ENCODE results near the gene PCDH9. TPM values are rescaled to one million over a fixed set of nuclear protein-coding genes. Genes with fewer than 3 reads are reported as not detected.

The PCDH9 gene
- total RNA-seq, 1 donor from 2014 or later = 10.4 TPM

- no peak for FAIRE-seq
- Mint-ChIP-seq H3K36me3 (ENCODE audit: low read depth, unreplicated experiment) (no peaks in the 10 kb centered on the region), H3K4me3 (ENCODE audit: unreplicated experiment) (no peak overlapping the region), H3K27ac (ENCODE audit: unreplicated experiment) (no peak overlapping the region), H3K27me3 (ENCODE audit: low read depth, unreplicated experiment) (no peaks in the 10 kb centered on the region), H3K9me3 (ENCODE audit: unreplicated experiment) (no peaks in the 10 kb centered on the region), H3K4me1 (ENCODE audit: low read depth, unreplicated experiment) (no peaks in the 10 kb centered on the region)
- H3K27ac ChIP-seq (ENCODE audit: low read depth, low read length) = no peak overlapping the region
- TF ChIP-seq CTCF (IDR thresholded peaks at IDR 0.05; ENCODE audit: insufficient read depth, low read depth, low read length) (no peak), EZH2 (IDR thresholded peaks at IDR 0.05; ENCODE audit: insufficient read depth, low read length) (no peak)
- no peaks in the 10 kb centered on the region for H3K36me3 ChIP-seq (ENCODE audit: insufficient read depth, low read length)
- H3K79me2 ChIP-seq (ENCODE audit: insufficient read depth, low read length) = no peaks in the 10 kb centered on the region
- DNase-seq (ENCODE audit: low read depth) = no peak
- no peak overlapping the region for H3K4me3 ChIP-seq (ENCODE audit: insufficient read depth, low read depth, low read length)
- no peaks in the 10 kb centered on the region for H3K27me3 ChIP-seq (ENCODE audit: insufficient read depth, low read length)
- no peaks in the 10 kb centered on the region for H3K4me1 ChIP-seq (ENCODE audit: insufficient read depth, low read length)
- H3K4me2 ChIP-seq (ENCODE audit: low read length) = no peak overlapping the region
- H3K9me3 ChIP-seq (ENCODE audit: insufficient read depth, low read depth, low read length) = no peaks in the 10 kb centered on the region
- no peak overlapping the region for H3K9ac ChIP-seq (ENCODE audit: low read length)
- H2AFZ ChIP-seq (ENCODE audit: low read depth, low read length) = no peak overlapping the region
- H4K20me1 ChIP-seq (ENCODE audit: insufficient read depth, low read length) = no peaks in the 10 kb centered on the region
Measured at GRCh38 chr13:66811455-66811854, 418.7 kb downstream of the PCDH9 start.

- H3K27me3 ChIP-seq (ENCODE audit: insufficient read depth, low read length) = no peaks in the 10 kb centered on the region
- Mint-ChIP-seq H3K9me3 (ENCODE audit: unreplicated experiment) (no peaks in the 10 kb centered on the region), H3K4me1 (ENCODE audit: low read depth, unreplicated experiment) (no peaks in the 10 kb centered on the region), H3K36me3 (ENCODE audit: low read depth, unreplicated experiment) (no peaks in the 10 kb centered on the region), H3K4me3 (ENCODE audit: unreplicated experiment) (no peak overlapping the region), H3K27me3 (ENCODE audit: low read depth, unreplicated experiment) (no peaks in the 10 kb centered on the region), H3K27ac (ENCODE audit: unreplicated experiment) (no peak overlapping the region)
- H2AFZ ChIP-seq (ENCODE audit: low read depth, low read length) = no peak overlapping the region
- no peak for FAIRE-seq
- H3K4me3 ChIP-seq (ENCODE audit: insufficient read depth, low read depth, low read length) = no peak overlapping the region
- no peaks in the 10 kb centered on the region for H3K36me3 ChIP-seq (ENCODE audit: insufficient read depth, low read length)
- no peaks in the 10 kb centered on the region for H3K9me3 ChIP-seq (ENCODE audit: insufficient read depth, low read depth, low read length)
- TF ChIP-seq CTCF (IDR thresholded peaks at IDR 0.05; ENCODE audit: insufficient read depth, low read depth, low read length) = no peak
- no peak for TF ChIP-seq EZH2 (IDR thresholded peaks at IDR 0.05; ENCODE audit: insufficient read depth, low read length)
- no peak overlapping the region for H3K4me2 ChIP-seq (ENCODE audit: low read length)
- no peaks in the 10 kb centered on the region for H4K20me1 ChIP-seq (ENCODE audit: insufficient read depth, low read length)
- H3K79me2 ChIP-seq (ENCODE audit: insufficient read depth, low read length) = no peaks in the 10 kb centered on the region
- no peaks in the 10 kb centered on the region for H3K4me1 ChIP-seq (ENCODE audit: insufficient read depth, low read length)
- H3K27ac ChIP-seq (ENCODE audit: low read depth, low read length) = no peak overlapping the region
- peak; percentile 12 for DNase-seq (ENCODE audit: low read depth)
- H3K9ac ChIP-seq (ENCODE audit: low read length) = no peak overlapping the region
Measured at GRCh38 chr13:66809485-66809884, 420.7 kb downstream of the PCDH9 start.

- Histone ChIP-seq H3K27me3 (ENCODE audit: insufficient read depth, low read length) (no peaks in the 10 kb centered on the region), H3K27ac (ENCODE audit: low read depth, low read length) (no peak overlapping the region), H3K4me3 (ENCODE audit: insufficient read depth, low read depth, low read length) (no peak overlapping the region), H2AFZ (ENCODE audit: low read depth, low read length) (no peak overlapping the region), H3K4me2 (ENCODE audit: low read length) (no peak overlapping the region), H3K36me3 (ENCODE audit: insufficient read depth, low read length) (no peaks in the 10 kb centered on the region), H3K4me1 (ENCODE audit: insufficient read depth, low read length) (no peaks in the 10 kb centered on the region), H3K9me3 (ENCODE audit: insufficient read depth, low read depth, low read length) (no peaks in the 10 kb centered on the region), H3K9ac (ENCODE audit: low read length) (no peak overlapping the region), H4K20me1 (ENCODE audit: insufficient read depth, low read length) (no peaks in the 10 kb centered on the region), H3K79me2 (ENCODE audit: insufficient read depth, low read length) (no peaks in the 10 kb centered on the region)
- FAIRE-seq = no peak
- DNase-seq (ENCODE audit: low read depth) = no peak
- Mint-ChIP-seq H3K4me3 (ENCODE audit: unreplicated experiment) (no peak overlapping the region), H3K27me3 (ENCODE audit: low read depth, unreplicated experiment) (no peaks in the 10 kb centered on the region), H3K27ac (ENCODE audit: unreplicated experiment) (no peak overlapping the region), H3K36me3 (ENCODE audit: low read depth, unreplicated experiment) (no peaks in the 10 kb centered on the region), H3K9me3 (ENCODE audit: unreplicated experiment) (no peaks in the 10 kb centered on the region), H3K4me1 (ENCODE audit: low read depth, unreplicated experiment) (no peaks in the 10 kb centered on the region)
- no peak for TF ChIP-seq CTCF (IDR thresholded peaks at IDR 0.05; ENCODE audit: insufficient read depth, low read depth, low read length)
- no peak for TF ChIP-seq EZH2 (IDR thresholded peaks at IDR 0.05; ENCODE audit: insufficient read depth, low read length)
Measured at GRCh38 chr13:66807251-66807650, 422.9 kb downstream of the PCDH9 start.

Data from astrocyte (in vitro differentiated cells and primary cell).